ENCODE measurements around the gene LSP1.

Gene LSP1

GRCh38 chr11:1851468-1852180 lies 1.3 kb upstream of the LSP1 start:
- no peak for DNase-seq

GRCh38 chr11:1852271-1852876 lies 510 bp upstream of the LSP1 start:
- no peak for DNase-seq

- no peak for DNase-seq
Measured at GRCh38 chr11:1853376-1854131, 670 bp downstream of the LSP1 start.

- DNase-seq: no peak
Measured at GRCh38 chr11:1854132-1854948, 1.5 kb downstream of the LSP1 start.

GRCh38 chr11:1854949-1855885 lies 2.3 kb downstream of the LSP1 start:
- no peak for DNase-seq

- DNase-seq: no peak
Measured at GRCh38 chr11:1855886-1856265, 3.0 kb downstream of the LSP1 start.

GRCh38 chr11:1856306-1857005 lies 3.6 kb downstream of the LSP1 start:
- DNase-seq: no peak

- no peak for DNase-seq
Measured at GRCh38 chr11:1857064-1857463, 4.2 kb downstream of the LSP1 start.

- DNase-seq: no peak
Measured at GRCh38 chr11:1858154-1858553, 5.3 kb downstream of the LSP1 start.

- no peak for DNase-seq
Measured at GRCh38 chr11:1858576-1858975, 5.7 kb downstream of the LSP1 start.

- DNase-seq: no peak
Measured at GRCh38 chr11:1859004-1859403, 6.1 kb downstream of the LSP1 start.

- DNase-seq: no peak
Measured at GRCh38 chr11:1860108-1860507, 7.2 kb downstream of the LSP1 start.

GRCh38 chr11:1861435-1862411 lies 8.8 kb downstream of the LSP1 start:
- DNase-seq: no peak

GRCh38 chr11:1862588-1863351 lies 9.9 kb downstream of the LSP1 start:
- no peak for DNase-seq

- no peak for DNase-seq
Measured at GRCh38 chr11:1863352-1864216, 10.7 kb downstream of the LSP1 start.

- no peak for DNase-seq
Measured at GRCh38 chr11:1864231-1864630, 11.3 kb downstream of the LSP1 start.

GRCh38 chr11:1864831-1865665 lies 12.2 kb downstream of the LSP1 start:
- no peak for DNase-seq

All from DMS 273 treated with DMSO at 0.1 percent for 48 hours (cell line).